Measurements from ENCODE around the gene MTHFSD. TPM values are rescaled to one million over a fixed set of nuclear protein-coding genes. Genes with fewer than 3 reads are reported as not detected.

Gene MTHFSD
- polyA plus RNA-seq, 3 donors from 2014 or later, result 7.9 to 15.5 (median 12.3) TPM

DNA sequence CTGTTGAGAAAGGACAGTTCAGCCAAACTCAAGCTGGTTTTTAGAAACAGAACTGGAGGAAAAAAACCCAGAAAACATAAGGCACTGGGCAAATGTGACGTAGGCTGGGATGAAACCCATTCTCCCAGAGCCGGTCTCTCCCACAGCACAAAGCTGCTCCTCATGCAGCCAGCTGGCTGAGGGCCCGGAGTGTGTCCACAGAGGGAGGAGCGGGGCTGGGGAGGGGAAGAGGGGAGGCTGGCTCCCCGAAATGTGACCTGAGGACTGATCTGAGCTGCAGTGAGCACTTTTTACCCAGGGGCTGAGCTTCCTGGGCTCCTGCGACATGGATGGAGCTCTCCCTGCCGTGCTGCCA lies 23.9 kb downstream of the MTHFSD start:
- H3K9me3 Mint-ChIP-seq, result peaks cover 0 to 2% (median 0%) of the 10 kb centered on the region in 6 donors
- H3K27me3 Mint-ChIP-seq (ENCODE audit: low read depth in 3 of 3), result peaks cover 0 to 2% (median 0%) of the 10 kb centered on the region in 3 donors
- DNase-seq, result no peak

DNA sequence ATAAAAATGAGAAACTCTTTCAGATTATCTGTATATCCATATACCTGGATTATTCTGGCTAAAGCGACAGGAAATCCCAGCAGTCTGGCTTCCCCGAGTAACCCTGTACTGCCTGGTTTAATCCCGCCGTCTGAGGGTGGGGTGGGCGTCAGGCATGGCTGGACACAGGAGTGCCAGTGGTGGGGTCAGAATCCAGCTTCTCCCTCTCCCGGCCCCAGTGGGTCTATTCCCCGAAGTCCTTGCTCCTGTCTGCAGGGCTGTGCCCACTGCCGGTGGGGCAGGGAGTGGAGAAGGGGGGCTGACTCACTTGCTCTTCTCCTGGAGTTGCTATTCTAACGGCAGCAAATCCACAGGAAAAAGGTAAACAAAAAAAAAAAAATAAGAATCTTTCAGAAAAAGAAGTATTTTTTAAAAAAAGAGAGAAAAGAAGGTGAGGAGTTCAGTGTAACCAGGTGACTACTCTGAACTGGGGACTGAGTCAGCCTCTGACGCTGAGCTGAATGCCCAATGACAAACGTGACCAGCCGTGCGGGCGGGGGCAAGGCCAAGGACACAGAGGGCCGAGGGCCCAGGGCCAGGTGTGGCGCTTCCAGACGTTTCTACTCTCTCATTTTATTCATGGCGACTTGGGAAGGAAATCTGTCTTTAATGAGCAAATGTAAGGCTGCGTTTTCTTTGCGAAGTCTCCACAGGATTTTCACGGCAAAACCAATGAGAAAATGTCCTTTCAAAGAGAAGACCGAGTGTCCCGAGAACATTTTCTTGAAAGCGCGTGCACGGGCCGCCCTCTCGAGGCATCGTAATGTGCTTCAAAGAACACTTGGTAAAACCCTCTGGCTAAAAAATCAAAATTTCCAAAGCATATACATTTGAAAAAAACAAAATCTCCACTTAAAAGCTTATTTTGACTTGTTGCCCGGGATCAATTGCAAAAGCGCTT lies 24.5 kb downstream of the MTHFSD start:
- Mint-ChIP-seq H3K27me3 (ENCODE audit: low read depth in 3 of 3) (peaks cover 0 to 2% (median 0%) of the 10 kb centered on the region in 3 donors), H3K4me3 (no peak overlapping the region), H3K4me1 (no peaks in the 10 kb centered on the region), H3K27ac (no peak overlapping the region), H3K36me3 (peaks cover under 1 to 18% (median 6%) of the 10 kb centered on the region in 3 donors), H3K9me3 (peaks cover 0 to 2% (median 0%) of the 10 kb centered on the region in 6 donors)
- DNase-seq, result no peak

More for the DNA sequence above, 23.9 kb downstream of the MTHFSD start:
- H3K4me1 Mint-ChIP-seq, result no peaks in the 10 kb centered on the region
- H3K4me3 Mint-ChIP-seq, result no peak overlapping the region
- H3K36me3 Mint-ChIP-seq, result peaks cover 4 to 18% (median 10%) of the 10 kb centered on the region in 3 donors
- no peak overlapping the region for H3K27ac Mint-ChIP-seq

DNA sequence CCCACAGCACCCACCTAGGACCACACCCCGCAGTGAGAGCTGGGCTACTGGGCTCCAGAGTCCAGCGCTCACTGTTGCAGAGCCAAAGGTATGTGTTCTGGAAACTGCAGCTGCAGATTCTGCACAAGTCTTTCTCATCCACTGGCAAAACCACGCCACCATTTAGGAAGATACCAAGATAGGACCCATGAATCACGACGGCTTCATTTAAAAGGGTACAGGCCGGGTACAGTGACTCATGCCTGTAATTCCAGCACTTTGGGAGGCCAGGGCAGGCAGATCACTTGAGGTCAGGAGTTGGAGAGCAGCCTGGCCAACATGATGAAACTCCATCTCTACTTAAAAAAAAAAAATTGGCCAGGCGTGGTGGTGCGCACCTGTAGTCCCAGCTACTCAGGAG lies 25.9 kb downstream of the MTHFSD start:
- no peak for DNase-seq
- Mint-ChIP-seq H3K27me3 (ENCODE audit: low read depth in 3 of 3) (peaks cover 0 to 2% (median 0%) of the 10 kb centered on the region in 3 donors), H3K4me1 (no peaks in the 10 kb centered on the region), H3K36me3 (peaks cover 0 to 18% (median 6%) of the 10 kb centered on the region in 3 donors), H3K27ac (no peak overlapping the region), H3K4me3 (no peak overlapping the region), H3K9me3 (peaks cover 0 to 2% (median 0%) of the 10 kb centered on the region in 6 donors)

DNA sequence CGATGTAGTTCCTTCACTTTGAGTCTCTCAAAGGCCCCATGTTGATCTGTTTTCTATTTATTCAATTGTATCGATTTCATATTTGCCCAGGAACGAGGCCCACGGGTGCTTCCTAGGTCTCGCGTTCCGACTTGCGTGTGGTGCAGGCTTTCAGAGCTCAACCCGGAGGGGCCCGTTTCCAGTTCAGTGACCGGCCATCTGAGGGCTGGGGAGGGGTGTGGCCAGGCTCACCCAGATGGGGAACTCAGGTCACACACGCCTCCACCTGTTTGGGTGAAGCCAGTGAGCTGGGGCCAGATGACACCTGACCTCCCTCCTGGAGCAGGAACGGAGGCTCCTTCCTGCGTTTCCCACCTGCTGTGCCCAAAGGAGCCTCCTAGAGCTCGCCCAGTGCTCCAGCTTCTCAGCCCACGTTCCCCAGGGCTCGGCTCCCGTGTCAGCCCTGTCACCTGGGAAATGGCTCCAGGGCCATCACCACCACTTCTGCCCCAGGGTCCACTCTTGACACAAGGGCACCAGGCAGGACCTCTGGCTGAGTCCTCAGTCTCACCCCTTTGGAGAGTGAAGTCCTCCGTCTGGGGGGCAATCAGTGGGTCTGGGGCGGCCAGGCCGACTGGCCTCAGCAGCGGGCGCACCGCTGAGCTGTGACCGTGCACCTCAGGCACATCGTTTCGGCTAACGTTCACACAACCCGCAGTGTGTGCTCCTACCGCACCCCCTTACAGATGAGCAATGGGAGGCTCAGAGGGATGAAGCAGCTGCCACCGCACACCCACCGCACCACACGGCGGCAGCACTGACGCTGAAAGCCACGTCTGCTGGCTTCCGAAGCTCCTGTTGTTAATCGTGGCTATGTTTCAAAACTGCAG lies 26.7 kb downstream of the MTHFSD start:
- H3K4me3 Mint-ChIP-seq, result no peak overlapping the region
- H3K36me3 Mint-ChIP-seq, result peaks cover 0 to 13% (median 0%) of the 10 kb centered on the region in 3 donors
- peaks cover 0 to 2% (median 0%) of the 10 kb centered on the region in 3 donors for H3K27me3 Mint-ChIP-seq (ENCODE audit: low read depth in 3 of 3)
- peaks cover 0 to 2% (median 0%) of the 10 kb centered on the region in 6 donors for H3K9me3 Mint-ChIP-seq
- H3K4me1 Mint-ChIP-seq, result no peaks in the 10 kb centered on the region
- H3K27ac Mint-ChIP-seq, result no peak overlapping the region
- no peak for DNase-seq

DNA sequence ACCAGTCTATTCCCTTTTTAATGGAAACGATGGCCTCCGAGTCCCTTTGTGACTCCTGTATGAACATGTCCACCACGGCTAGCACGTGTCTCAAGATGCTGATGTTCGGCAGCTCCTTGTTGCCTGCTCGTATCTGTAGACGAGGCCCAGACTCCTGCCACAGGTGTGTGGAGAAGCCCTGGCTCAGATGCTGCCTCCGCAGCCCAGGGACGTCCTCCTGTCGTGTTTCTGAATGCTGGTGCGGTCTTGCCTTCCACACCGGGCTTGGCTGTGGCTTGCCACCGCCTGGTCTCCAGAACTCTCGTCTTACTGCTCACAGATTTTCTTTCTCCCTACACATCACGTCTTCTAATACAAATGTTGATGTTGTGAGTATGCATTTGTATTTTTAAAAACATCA lies 27.7 kb downstream of the MTHFSD start:
- Mint-ChIP-seq H3K4me3 (no peak overlapping the region), H3K36me3 (peaks cover 0 to 13% (median 0%) of the 10 kb centered on the region in 3 donors), H3K27ac (no peak overlapping the region), H3K27me3 (ENCODE audit: low read depth in 3 of 3) (peaks cover 0 to 2% (median 2%) of the 10 kb centered on the region in 3 donors), H3K9me3 (peaks cover 0 to 2% (median 0%) of the 10 kb centered on the region in 6 donors), H3K4me1 (no peaks in the 10 kb centered on the region)
- no peak for DNase-seq

DNA sequence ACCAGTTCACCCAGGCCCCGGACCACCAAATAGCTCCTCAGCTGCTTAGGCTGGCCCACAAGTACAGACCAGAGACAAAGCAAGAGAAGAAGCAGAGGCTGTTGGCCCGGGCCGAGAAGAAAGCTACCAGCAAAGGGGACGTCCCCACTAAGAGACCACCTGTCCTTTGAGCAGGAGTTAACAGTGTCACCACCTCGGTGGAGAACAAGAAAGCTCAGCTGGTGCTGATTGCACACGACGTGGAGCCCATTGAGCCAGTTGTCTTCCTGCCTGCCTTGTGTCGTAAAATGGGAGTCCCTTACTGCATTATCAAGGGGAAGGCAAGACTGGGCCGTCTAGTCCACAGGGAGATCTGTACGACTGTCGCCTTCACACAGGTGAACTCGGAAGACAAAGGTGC lies 29.3 kb downstream of the MTHFSD start:
- H3K36me3 Mint-ChIP-seq, result peaks cover 0 to 10% (median 0%) of the 10 kb centered on the region in 3 donors
- H3K4me3 Mint-ChIP-seq, result no peak overlapping the region
- peaks cover 0 to 2% (median 0%) of the 10 kb centered on the region in 6 donors for H3K9me3 Mint-ChIP-seq
- H3K27ac Mint-ChIP-seq, result no peak overlapping the region
- H3K27me3 Mint-ChIP-seq (ENCODE audit: low read depth in 3 of 3), result peaks cover 0 to 4% (median 2%) of the 10 kb centered on the region in 3 donors
- no peak for DNase-seq
- H3K4me1 Mint-ChIP-seq, result peaks cover 0 to 2% of the 10 kb centered on the region in 2 donors

DNA sequence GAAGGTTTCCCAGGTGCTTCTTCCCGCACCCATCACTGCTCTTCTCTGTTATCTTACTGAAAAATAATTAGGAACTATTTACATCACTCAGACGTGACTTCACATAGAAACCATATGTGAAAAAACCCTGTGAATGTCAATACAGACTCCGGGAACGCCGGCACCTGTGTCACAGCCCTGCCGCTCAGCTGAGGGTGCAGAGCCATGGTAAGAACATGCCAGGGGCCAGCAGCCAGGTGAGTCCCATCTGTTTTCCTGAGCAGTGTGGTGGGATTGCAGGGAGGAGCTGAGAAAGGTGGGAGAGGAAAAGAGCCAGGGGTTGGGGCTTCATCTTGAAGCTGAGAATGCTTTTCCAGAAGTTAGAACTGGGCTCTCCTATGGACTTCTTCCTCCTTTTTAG lies 31.0 kb downstream of the MTHFSD start:
- Mint-ChIP-seq H3K27ac (no peak overlapping the region), H3K4me1 (peaks cover 9 to 10% of the 10 kb centered on the region in 2 donors), H3K27me3 (ENCODE audit: low read depth in 3 of 3) (peaks cover 0 to 9% (median 2%) of the 10 kb centered on the region in 3 donors), H3K36me3 (peaks cover 0 to 3% (median 0%) of the 10 kb centered on the region in 3 donors), H3K4me3 (no peak overlapping the region), H3K9me3 (peaks cover 0 to 2% (median 0%) of the 10 kb centered on the region in 6 donors)
- no peak for DNase-seq

DNA sequence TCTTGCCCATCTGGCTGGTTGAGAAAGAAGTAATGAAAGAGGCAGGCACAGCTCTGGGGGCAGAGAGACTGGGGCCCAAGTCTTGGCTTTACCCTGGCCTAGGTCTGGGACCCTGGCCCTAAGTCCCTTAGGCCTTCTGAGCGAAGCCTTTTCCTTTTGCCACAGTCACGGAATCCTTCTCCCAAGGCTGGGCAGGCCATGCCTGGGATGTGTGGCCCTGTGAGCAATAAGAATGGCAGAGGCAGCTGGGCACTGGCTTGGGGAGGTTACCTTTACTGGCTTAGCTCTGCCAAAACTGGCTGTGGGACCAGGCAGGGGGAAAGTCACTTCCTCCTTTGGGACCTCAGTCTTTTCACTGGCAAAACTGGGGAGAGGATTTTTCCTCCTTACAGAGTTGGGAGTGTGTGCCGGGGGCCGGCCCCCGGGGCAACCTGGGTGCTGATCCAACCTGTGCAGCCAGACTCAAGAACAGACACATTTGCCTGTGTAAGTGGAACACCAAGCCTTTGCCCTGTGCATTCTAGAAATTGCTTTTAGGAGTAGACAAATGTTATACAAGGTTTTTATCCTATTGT lies 31.8 kb downstream of the MTHFSD start:
- Mint-ChIP-seq H3K27ac (no peak overlapping the region), H3K27me3 (ENCODE audit: low read depth in 3 of 3) (peaks cover 5 to 14% (median 5%) of the 10 kb centered on the region in 3 donors), H3K4me3 (no peak overlapping the region), H3K4me1 (peaks cover 9 to 10% of the 10 kb centered on the region in 2 donors), H3K9me3 (peaks cover 0 to 2% (median 0%) of the 10 kb centered on the region in 6 donors), H3K36me3 (no peaks in the 10 kb centered on the region)
- no peak for DNase-seq

DNA sequence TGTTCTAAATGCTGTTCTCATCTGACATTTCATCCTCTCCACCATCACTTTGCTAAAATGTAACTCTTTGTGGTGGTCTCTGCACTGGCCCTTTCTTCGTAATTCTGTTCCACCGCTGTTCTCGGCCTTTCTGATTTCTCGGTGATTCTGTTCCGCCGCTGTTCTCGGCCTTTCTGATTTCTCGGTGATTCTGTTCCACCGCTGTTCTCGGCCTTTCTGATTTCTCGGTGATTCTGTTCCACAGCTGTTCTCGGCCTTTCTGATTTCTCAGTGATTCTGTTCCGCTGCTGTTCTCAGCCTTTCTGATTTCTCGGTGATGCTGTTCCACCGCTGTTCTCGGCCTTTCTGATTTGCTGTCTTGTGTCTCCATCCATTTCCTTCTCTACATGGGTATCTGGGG lies 32.4 kb downstream of the MTHFSD start:
- H3K4me1 Mint-ChIP-seq, result peaks cover 9 to 10% of the 10 kb centered on the region in 2 donors
- no peaks in the 10 kb centered on the region for H3K36me3 Mint-ChIP-seq
- H3K9me3 Mint-ChIP-seq, result peaks cover 0 to 1% (median 0%) of the 10 kb centered on the region in 6 donors
- no peak overlapping the region for H3K4me3 Mint-ChIP-seq
- peaks cover 5 to 14% (median 8%) of the 10 kb centered on the region in 3 donors for H3K27me3 Mint-ChIP-seq (ENCODE audit: low read depth in 3 of 3)
- no peak for DNase-seq
- no peak overlapping the region for H3K27ac Mint-ChIP-seq

DNA sequence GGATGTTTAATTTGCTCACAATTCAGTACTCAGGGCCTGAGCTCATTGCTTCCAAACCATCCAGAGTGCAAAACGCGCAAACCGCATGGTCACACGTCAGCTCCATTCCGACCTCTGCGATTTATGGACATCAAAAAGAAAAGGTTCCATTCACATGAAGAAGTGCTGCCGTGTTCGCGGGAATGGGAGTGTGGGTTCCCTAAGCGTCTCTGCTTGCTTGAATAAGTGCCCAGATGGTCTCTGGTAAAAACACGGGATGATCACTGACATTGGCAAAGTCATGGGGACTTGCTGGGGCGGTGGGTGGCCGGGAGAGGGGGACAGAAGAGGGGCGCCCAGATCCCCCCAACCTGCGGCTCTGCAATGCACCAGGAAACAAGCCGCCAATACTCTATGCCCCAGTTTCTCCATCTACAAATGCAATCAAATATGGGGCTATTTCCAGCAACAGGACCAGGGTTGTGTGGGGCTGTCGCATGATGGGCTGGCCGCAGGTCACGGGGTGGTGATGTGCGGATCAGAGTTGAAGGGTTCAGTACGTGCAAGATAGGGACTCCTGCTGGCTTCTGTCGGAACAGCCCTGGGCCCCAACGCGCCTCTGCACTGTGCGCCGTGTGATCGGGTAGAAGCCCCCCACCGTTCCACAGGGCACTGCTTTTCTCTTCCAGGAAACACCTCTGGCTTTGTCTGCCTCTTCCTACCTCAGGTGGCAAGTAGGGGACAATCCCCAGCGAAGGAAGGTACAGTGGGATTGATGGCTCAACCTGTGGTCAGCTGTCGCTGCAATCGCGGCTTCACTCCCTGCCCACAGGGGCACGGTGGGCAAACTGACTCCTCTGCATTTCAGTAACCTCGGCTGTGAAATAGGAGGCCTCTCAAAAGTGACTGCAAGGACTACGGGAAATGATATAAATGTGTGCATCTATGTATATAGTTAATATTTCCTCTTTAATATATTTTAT lies 33.5 kb downstream of the MTHFSD start:
- DNase-seq, result no peak
- Mint-ChIP-seq H3K27ac (no peak overlapping the region), H3K4me1 (peaks cover 9 to 10% of the 10 kb centered on the region in 2 donors), H3K4me3 (no peak overlapping the region), H3K9me3 (no peaks in the 10 kb centered on the region), H3K27me3 (ENCODE audit: low read depth in 3 of 3) (peaks cover 7 to 17% (median 16%) of the 10 kb centered on the region in 3 donors), H3K36me3 (no peaks in the 10 kb centered on the region)

DNA sequence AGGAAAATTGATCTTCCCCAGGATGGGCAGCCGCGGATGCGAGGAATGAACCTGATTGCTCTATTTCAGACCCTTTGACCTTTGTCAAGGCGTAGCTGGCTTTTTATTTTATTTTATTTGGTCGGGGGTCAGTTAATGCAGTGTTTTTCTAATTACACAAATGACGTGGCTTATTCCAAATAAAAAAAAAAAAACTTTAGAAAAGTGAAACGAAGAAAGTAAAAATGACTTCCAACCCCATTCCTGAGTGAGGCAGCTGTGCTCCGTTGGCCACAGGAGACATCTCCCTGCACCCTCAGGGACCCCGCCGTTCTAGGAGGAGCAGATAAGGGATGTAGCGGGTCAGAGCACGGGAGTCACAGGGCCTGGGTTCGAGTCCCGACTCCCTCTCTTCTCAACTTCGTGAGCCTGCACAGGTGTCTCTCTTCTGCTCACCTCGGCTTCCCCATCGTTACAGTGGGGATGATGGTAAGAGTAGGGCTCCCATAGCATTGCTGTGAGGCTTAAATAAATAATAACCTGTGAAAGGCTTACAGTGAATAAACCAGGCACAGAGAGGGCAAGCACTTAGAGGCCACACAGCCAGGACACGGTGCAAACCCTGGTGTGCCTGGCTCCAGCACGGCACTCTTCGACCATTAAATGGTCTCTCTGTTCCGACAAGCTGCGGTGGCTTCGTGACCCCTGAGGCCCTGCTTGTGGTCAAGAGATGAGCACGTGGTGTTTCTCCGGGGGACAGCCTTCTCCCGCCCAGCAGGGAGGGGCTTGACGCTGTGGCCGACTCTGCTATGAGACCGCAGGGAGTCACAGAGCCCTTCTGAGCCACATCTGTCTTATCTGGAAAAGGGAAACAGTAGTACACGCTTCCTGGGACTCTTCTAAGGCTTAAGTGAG lies 34.5 kb downstream of the MTHFSD start:
- DNase-seq, result no peak
- Mint-ChIP-seq H3K36me3 (no peaks in the 10 kb centered on the region), H3K27me3 (ENCODE audit: low read depth in 3 of 3) (peaks cover 7 to 17% (median 16%) of the 10 kb centered on the region in 3 donors), H3K4me1 (peaks cover 9 to 10% of the 10 kb centered on the region in 2 donors), H3K9me3 (no peaks in the 10 kb centered on the region), H3K27ac (no peak overlapping the region), H3K4me3 (no peak overlapping the region)

Measured in immature natural killer cell (primary cell).